Activated CD8-positive, alpha-beta T cell treated with anti-CD3 and anti-CD28 coated beads for 36 hours (primary cell): Measurements from ENCODE around the gene PLCH1. TPM values are rescaled to one million over a fixed set of nuclear protein-coding genes. Genes with fewer than 3 reads are reported as not detected.

Experiments used
- ATAC-seq: fragments of 200-7000 bp; cut with Tn5 transposase; one replicate; pipeline ENCODE4 v1.10.0; 2021; ENCODE audit warnings: mild to moderate bottlenecking, moderate library complexity
- CTCF ChIA-PET: fragments of 350-600 bp; sonication (Branson Sonifier 250); formaldehyde crosslinking; loops from one replicate; lab custom pipeline; 2021; ENCODE audit warnings: antibody characterized with exemption; lab: Charles Lee
- POLR2A ChIA-PET: fragments of 350-600 bp; sonication (Branson Sonifier 250); formaldehyde crosslinking; loops from one replicate; lab custom pipeline; 2021; ENCODE audit warnings: antibody characterized with exemption; lab: Charles Lee
- DNase-seq: peaks from one replicate; pipeline ENCODE4 v3.0.0-alpha.2; 2020
- H3K27ac Mint-ChIP-seq: one replicate; pipeline ENCODE4 v1.8.0; 2021; ENCODE audit warnings: mild to moderate bottlenecking, mixed read lengths
- H3K27me3 Mint-ChIP-seq: one replicate; pipeline ENCODE4 v1.8.0; 2021; ENCODE audit warnings: mixed read lengths
- H3K36me3 Mint-ChIP-seq: one replicate; pipeline ENCODE4 v1.8.0; 2021; ENCODE audit warnings: low read depth, mixed read lengths
- H3K4me1 Mint-ChIP-seq: one replicate; pipeline ENCODE4 v1.8.0; 2021; ENCODE audit warnings: low read depth, mixed read lengths
- H3K4me3 Mint-ChIP-seq: one replicate; pipeline ENCODE4 v1.8.0; 2021; ENCODE audit warnings: mild to moderate bottlenecking, moderate library complexity, mixed read lengths
- H3K9me3 Mint-ChIP-seq: one replicate; pipeline ENCODE4 v1.8.0; 2021; ENCODE audit warnings: mixed read lengths
- CTCF ChIP-seq: fragments of 200-600 bp; IDR thresholded peaks from one replicate; pipeline ENCODE4 v1.8.0; 2022; ENCODE audit warnings: antibody characterized with exemption, mild to moderate bottlenecking
- intact Hi-C: fragments of 100-400 bp; cut with micrococcal nuclease; formaldehyde crosslinking; loops from one replicate; pipeline ENCODE4 v1.10.0; 2022
- total RNA-seq, 2 experiments: library from RNA; stranded (reverse); gene quantifications; one replicate each; pipeline ENCODE4 v1.2.3, GENCODE V29; 2021

PLCH1 gene
- total RNA-seq, 2 experiments from 2014 or later = 0.20 to 0.32 TPM

DNA sequence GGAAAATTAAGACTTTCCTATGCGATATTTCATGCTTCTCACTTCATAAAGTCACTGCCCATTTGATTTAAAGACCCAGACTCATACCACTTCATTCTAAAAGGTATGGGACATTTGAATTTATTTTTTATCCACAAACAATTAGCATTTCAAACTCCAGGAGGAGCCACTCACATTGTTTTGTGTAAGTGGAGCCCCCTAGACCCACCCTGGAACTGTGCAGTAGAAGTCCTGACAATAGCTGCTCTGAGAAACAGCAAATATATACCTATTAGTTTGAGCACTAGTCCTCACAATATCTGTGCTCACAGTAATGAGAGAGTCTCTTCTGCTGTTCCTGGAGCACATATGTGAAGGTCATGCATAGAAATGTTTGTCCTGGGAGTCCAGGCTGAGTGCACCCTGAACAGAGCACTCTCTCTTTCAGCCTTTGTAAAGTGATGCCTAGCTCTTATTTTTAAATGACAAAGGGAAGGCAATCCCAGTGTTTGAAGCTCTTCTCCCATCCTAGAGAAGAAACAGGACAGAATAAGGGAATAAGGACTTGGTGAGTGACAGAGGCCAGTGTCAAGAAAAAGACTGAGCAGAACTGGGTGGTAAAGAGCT, 323.9 kb downstream of the PLCH1 start:
- Mint-ChIP-seq H3K36me3 (no peaks in the 10 kb centered on the region), H3K4me1 (peaks cover 3% of the 10 kb centered on the region), H3K27me3 (no peaks in the 10 kb centered on the region), H3K9me3 (no peaks in the 10 kb centered on the region), H3K27ac (no peak overlapping the region), H3K4me3 (no peak overlapping the region)
- CTCF ChIA-PET = no interaction called here
- DNase-seq (no peak), ATAC-seq (no peak)
- TF ChIP-seq CTCF = no peak
- POLR2A ChIA-PET = no interaction called here
- intact Hi-C loops = loop anchor here (1.0 kb wide), 1 partner anchor 14 kb away; no protein-coding TSS in a partner anchor

GRCh38 chr3:155420406-155420805, 324.5 kb downstream of the PLCH1 start:
- no peaks in the 10 kb centered on the region for H3K36me3 Mint-ChIP-seq
- intact Hi-C loops = no loop called here
- no peak for TF ChIP-seq CTCF
- POLR2A ChIA-PET = no interaction called here
- CTCF ChIA-PET = no interaction called here
- H3K27ac Mint-ChIP-seq = no peak overlapping the region
- no peaks in the 10 kb centered on the region for H3K9me3 Mint-ChIP-seq
- no peak overlapping the region for H3K4me3 Mint-ChIP-seq
- H3K27me3 Mint-ChIP-seq = no peaks in the 10 kb centered on the region
- no peak for DNase-seq
- ATAC-seq = no peak
- H3K4me1 Mint-ChIP-seq = peaks cover 3% of the 10 kb centered on the region

GRCh38 chr3:155418407-155418806, 326.5 kb downstream of the PLCH1 start:
- no peak for ATAC-seq
- no peaks in the 10 kb centered on the region for H3K27me3 Mint-ChIP-seq
- H3K36me3 Mint-ChIP-seq = no peaks in the 10 kb centered on the region
- H3K27ac Mint-ChIP-seq = no peak overlapping the region
- CTCF ChIA-PET = interaction anchor here (1.4 kb wide), 1 partner anchor 284 kb away, joined by 4 read pairs; no protein-coding TSS in a partner anchor
- peaks cover 3% of the 10 kb centered on the region for H3K4me1 Mint-ChIP-seq
- no peaks in the 10 kb centered on the region for H3K9me3 Mint-ChIP-seq
- POLR2A ChIA-PET = no interaction called here
- no peak overlapping the region for H3K4me3 Mint-ChIP-seq
- TF ChIP-seq CTCF = no peak
- intact Hi-C loops = no loop called here
- DNase-seq = no peak

DNA sequence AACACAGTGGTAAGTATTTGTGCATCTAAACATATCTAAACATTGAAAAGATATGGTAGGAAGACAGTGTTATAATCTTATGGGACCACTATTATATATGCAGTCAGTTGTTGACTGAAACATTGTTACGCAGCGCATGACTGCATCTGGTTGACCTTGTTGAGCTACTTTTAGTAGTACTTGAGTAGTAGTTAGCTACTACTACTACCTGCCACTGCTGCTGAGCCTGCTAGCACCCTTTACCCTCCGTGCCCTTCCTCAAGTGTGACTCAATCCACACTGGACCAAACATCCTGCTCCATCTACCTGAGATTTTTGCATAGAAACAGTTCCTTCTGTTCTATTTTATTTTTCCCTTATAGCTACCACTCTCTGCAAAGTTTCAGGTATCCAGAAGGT, 327.8 kb downstream of the PLCH1 start:
- H3K4me3 Mint-ChIP-seq = no peak overlapping the region
- H3K4me1 Mint-ChIP-seq = no peaks in the 10 kb centered on the region
- no peak for ATAC-seq
- no peak for DNase-seq
- no peaks in the 10 kb centered on the region for H3K36me3 Mint-ChIP-seq
- POLR2A ChIA-PET = no interaction called here
- H3K9me3 Mint-ChIP-seq = no peaks in the 10 kb centered on the region
- no peaks in the 10 kb centered on the region for H3K27me3 Mint-ChIP-seq
- TF ChIP-seq CTCF = no peak
- intact Hi-C loops = no loop called here
- CTCF ChIA-PET = interaction anchor here (1.4 kb wide), 1 partner anchor 285 kb away, joined by 4 read pairs; no protein-coding TSS in a partner anchor
- H3K27ac Mint-ChIP-seq = no peak overlapping the region

- H3K4me3 Mint-ChIP-seq = no peak overlapping the region
- POLR2A ChIA-PET = no interaction called here
- DNase-seq = no peak
- H3K27me3 Mint-ChIP-seq = no peaks in the 10 kb centered on the region
- no peaks in the 10 kb centered on the region for H3K36me3 Mint-ChIP-seq
- H3K9me3 Mint-ChIP-seq = no peaks in the 10 kb centered on the region
- no peak for ATAC-seq
- intact Hi-C loops = no loop called here
- TF ChIP-seq CTCF = no peak
- CTCF ChIA-PET = no interaction called here
- no peaks in the 10 kb centered on the region for H3K4me1 Mint-ChIP-seq
- H3K27ac Mint-ChIP-seq = no peak overlapping the region
Measured at GRCh38 chr3:155416500-155417118, 328.3 kb downstream of the PLCH1 start.
